Ishikawa (cell line): Measurements from ENCODE around the gene SLU7.

Source experiments
- CEBPB ChIP-seq: IDR thresholded peaks from 2 replicates; pipeline ENCODE4 v1.6.1; 2012
- EP300 ChIP-seq: IDR thresholded peaks from 2 replicates; pipeline ENCODE4 v1.6.1; 2012; ENCODE audit warnings: borderline replicate concordance
- FOXM1 ChIP-seq: IDR thresholded peaks from 2 replicates; pipeline ENCODE4 v1.6.1; 2012; ENCODE audit warnings: low read depth, borderline replicate concordance
- NFIC ChIP-seq: IDR thresholded peaks from 2 replicates; pipeline ENCODE4 v1.6.1; 2012
- RAD21 ChIP-seq: IDR thresholded peaks from 2 replicates; pipeline ENCODE4 v1.6.1; 2012; ENCODE audit warnings: low read depth
- TAF1 ChIP-seq: IDR thresholded peaks from 2 replicates; pipeline ENCODE4 v1.6.1; 2012; ENCODE audit warnings: low read depth, mild to moderate bottlenecking
- YY1 ChIP-seq: IDR thresholded peaks from 2 replicates; pipeline ENCODE4 v1.6.1; 2012; ENCODE audit warnings: low read depth
- ZBTB7A ChIP-seq: IDR thresholded peaks from 2 replicates; pipeline ENCODE4 v1.6.1; 2012; ENCODE audit warnings: low read depth
- TF ChIP-seq, protein P1 (sequence below): IDR thresholded peaks from 2 replicates; pipeline ENCODE4 v1.6.1; 2012
- TF ChIP-seq, protein P2 (sequence below): IDR thresholded peaks from 2 replicates; pipeline ENCODE4 v1.6.1; 2012; ENCODE audit warnings: low read depth, mild to moderate bottlenecking
- TF ChIP-seq, protein P3 (sequence below): IDR thresholded peaks from 2 replicates; pipeline ENCODE4 v1.6.1; 2012

DNA sequence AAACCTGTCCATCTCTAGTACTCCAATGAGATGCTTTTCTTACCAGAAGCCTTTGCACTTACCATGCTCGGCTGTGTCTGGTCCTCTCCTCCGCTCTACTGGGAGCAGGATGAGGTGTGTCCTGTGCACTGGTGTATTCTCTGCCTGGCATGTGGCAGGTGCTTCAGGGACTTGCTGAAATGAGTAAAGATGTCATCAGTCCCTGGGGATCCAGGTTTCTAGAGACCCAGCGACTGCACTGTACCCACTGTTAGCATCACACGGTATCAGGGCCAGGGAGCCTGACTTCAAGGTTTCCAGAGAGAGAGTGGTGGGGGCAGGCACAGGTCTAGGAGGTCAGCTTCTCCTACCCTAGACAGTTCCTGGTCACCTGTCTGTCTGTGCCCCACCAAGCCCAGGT lies 13.3 kb upstream of the SLU7 start:
- TF ChIP-seq RAD21 = no peak
- TF ChIP-seq, protein P1, sequence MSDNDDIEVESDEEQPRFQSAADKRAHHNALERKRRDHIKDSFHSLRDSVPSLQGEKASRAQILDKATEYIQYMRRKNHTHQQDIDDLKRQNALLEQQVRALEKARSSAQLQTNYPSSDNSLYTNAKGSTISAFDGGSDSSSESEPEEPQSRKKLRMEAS = no peak
- TF ChIP-seq EP300 = no peak
- TF ChIP-seq, protein P2, sequence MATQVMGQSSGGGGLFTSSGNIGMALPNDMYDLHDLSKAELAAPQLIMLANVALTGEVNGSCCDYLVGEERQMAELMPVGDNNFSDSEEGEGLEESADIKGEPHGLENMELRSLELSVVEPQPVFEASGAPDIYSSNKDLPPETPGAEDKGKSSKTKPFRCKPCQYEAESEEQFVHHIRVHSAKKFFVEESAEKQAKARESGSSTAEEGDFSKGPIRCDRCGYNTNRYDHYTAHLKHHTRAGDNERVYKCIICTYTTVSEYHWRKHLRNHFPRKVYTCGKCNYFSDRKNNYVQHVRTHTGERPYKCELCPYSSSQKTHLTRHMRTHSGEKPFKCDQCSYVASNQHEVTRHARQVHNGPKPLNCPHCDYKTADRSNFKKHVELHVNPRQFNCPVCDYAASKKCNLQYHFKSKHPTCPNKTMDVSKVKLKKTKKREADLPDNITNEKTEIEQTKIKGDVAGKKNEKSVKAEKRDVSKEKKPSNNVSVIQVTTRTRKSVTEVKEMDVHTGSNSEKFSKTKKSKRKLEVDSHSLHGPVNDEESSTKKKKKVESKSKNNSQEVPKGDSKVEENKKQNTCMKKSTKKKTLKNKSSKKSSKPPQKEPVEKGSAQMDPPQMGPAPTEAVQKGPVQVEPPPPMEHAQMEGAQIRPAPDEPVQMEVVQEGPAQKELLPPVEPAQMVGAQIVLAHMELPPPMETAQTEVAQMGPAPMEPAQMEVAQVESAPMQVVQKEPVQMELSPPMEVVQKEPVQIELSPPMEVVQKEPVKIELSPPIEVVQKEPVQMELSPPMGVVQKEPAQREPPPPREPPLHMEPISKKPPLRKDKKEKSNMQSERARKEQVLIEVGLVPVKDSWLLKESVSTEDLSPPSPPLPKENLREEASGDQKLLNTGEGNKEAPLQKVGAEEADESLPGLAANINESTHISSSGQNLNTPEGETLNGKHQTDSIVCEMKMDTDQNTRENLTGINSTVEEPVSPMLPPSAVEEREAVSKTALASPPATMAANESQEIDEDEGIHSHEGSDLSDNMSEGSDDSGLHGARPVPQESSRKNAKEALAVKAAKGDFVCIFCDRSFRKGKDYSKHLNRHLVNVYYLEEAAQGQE = no peak
- TF ChIP-seq TAF1 = no peak
- no peak for TF ChIP-seq ZBTB7A
- TF ChIP-seq NFIC = no peak
- no peak for TF ChIP-seq FOXM1
- TF ChIP-seq, protein P3, sequence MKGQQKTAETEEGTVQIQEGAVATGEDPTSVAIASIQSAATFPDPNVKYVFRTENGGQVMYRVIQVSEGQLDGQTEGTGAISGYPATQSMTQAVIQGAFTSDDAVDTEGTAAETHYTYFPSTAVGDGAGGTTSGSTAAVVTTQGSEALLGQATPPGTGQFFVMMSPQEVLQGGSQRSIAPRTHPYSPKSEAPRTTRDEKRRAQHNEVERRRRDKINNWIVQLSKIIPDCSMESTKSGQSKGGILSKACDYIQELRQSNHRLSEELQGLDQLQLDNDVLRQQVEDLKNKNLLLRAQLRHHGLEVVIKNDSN = no peak
- no peak for TF ChIP-seq YY1
- TF ChIP-seq CEBPB = no peak
